Neuronal stem cell (in vitro differentiated cells): Measurements from ENCODE around the gene KCNT2.

Experiments used
- DNase-seq: peaks from one replicate; pipeline ENCODE4 v3.0.0-alpha.2; 2013; ENCODE audit warnings: low spot score
- H2AFZ ChIP-seq: one replicate; pipeline ENCODE4 v1.6.1; 2013; ENCODE audit warnings: mild to moderate bottlenecking, low read length, inconsistent platforms
- H2AK5ac ChIP-seq: 2 replicates; pipeline ENCODE4 v1.6.1; 2013; ENCODE audit warnings: low read depth, mild to moderate bottlenecking, inconsistent platforms, low read length, moderate library complexity, mixed read lengths
- H2BK120ac ChIP-seq: 2 replicates; pipeline ENCODE4 v1.6.1; 2013; ENCODE audit warnings: low read depth, mild to moderate bottlenecking, inconsistent platforms, low read length, moderate library complexity, mixed read lengths
- H2BK12ac ChIP-seq: one replicate; pipeline ENCODE4 v1.6.1; 2013; ENCODE audit warnings: low read length, inconsistent platforms
- H2BK15ac ChIP-seq: 2 replicates; pipeline ENCODE4 v1.6.1; 2013; ENCODE audit warnings: mild to moderate bottlenecking, low read length, inconsistent platforms, mixed read lengths
- H2BK5ac ChIP-seq: one replicate; pipeline ENCODE4 v1.6.1; 2013; ENCODE audit warnings: inconsistent platforms, mild to moderate bottlenecking, low read length, moderate library complexity
- H3K14ac ChIP-seq: one replicate; pipeline ENCODE4 v1.6.1; 2013; ENCODE audit warnings: low read length, inconsistent platforms
- H3K18ac ChIP-seq: 2 replicates; pipeline ENCODE4 v1.6.1; 2013; ENCODE audit warnings: low read length, inconsistent platforms
- H3K23ac ChIP-seq: 2 replicates; pipeline ENCODE4 v1.6.1; 2013; ENCODE audit warnings: low read depth, mild to moderate bottlenecking, mixed read lengths, low read length, inconsistent platforms; ENCODE audit not compliant: poor library complexity
- H3K27ac ChIP-seq: replicated peaks from 3 replicates; pipeline ENCODE4 v1.5.1; 2013; ENCODE audit warnings: low read length, inconsistent platforms
- H3K27me3 ChIP-seq, 3 experiments: 2 replicates each; pipeline ENCODE4 v1.6.1; 2013; ENCODE audit warnings: low read length in 3 of 3, mild to moderate bottlenecking in 2 of 3, inconsistent platforms in 1 of 3, low read depth in 1 of 3, mixed read lengths in 1 of 3, moderate library complexity in 1 of 3; ENCODE audit not compliant: control insufficient read depth in 3 of 3, insufficient read depth in 3 of 3
- H3K36me3 ChIP-seq, 2 donors: replicated peaks in 1 of 2; 2 replicates each; pipeline ENCODE4 v1.6.1; 2013; ENCODE audit warnings: low read length in 2 of 2; ENCODE audit not compliant: control insufficient read depth in 2 of 2, insufficient read depth in 2 of 2
- H3K4ac ChIP-seq: 2 replicates; pipeline ENCODE4 v1.6.1; 2013; ENCODE audit warnings: inconsistent platforms, mild to moderate bottlenecking, low read length, moderate library complexity
- H3K4me1 ChIP-seq, 2 donors: 1 replicate in 1 of 2; 2 replicates in 1 of 2; pipeline ENCODE4 v1.6.1; 2013; ENCODE audit warnings: low read length in 2 of 2, low read depth in 1 of 2; ENCODE audit not compliant: control insufficient read depth in 2 of 2, insufficient read depth in 1 of 2
- H3K4me2 ChIP-seq: one replicate; pipeline ENCODE4 v1.6.1; 2013; ENCODE audit warnings: mild to moderate bottlenecking, low read length, inconsistent platforms; ENCODE audit not compliant: insufficient read depth, poor library complexity, severe bottlenecking
- H3K4me3 ChIP-seq, 2 donors: 2 replicates each; pipeline ENCODE4 v1.5.1; 2013; ENCODE audit warnings: low read length in 2 of 2, mild to moderate bottlenecking in 2 of 2, inconsistent platforms in 1 of 2, moderate library complexity in 1 of 2
- H3K79me1 ChIP-seq: one replicate; pipeline ENCODE4 v1.6.1; 2013; ENCODE audit warnings: low read depth, mild to moderate bottlenecking, inconsistent platforms, low read length, moderate library complexity
- H3K9ac ChIP-seq: one replicate; pipeline ENCODE4 v1.6.1; 2013; ENCODE audit warnings: mild to moderate bottlenecking, low read depth, low read length, inconsistent platforms; ENCODE audit not compliant: poor library complexity
- H3K9me3 ChIP-seq, 2 donors: replicated peaks in 1 of 2; 2 replicates each; pipeline versions ENCODE3 to v1.6.1; 2013; ENCODE audit warnings: low read length in 2 of 2, mild to moderate bottlenecking in 2 of 2, inconsistent platforms in 1 of 2, low read depth in 1 of 2, mixed read lengths in 1 of 2, moderate library complexity in 1 of 2; ENCODE audit not compliant: control insufficient read depth in 2 of 2, insufficient read depth in 1 of 2
- H4K8ac ChIP-seq: one replicate; pipeline ENCODE4 v1.6.1; 2013; ENCODE audit warnings: low read depth, mild to moderate bottlenecking, inconsistent platforms, low read length, moderate library complexity
- H4K91ac ChIP-seq: one replicate; pipeline ENCODE4 v1.6.1; 2013; ENCODE audit warnings: low read length, low read depth, mild to moderate bottlenecking, inconsistent platforms; ENCODE audit not compliant: poor library complexity
- WGBS, 2 donors: extraction: QIAGEN DNeasy Blood & Tissue Kit; methylation state at CpG; one replicate each; pipeline ENCODE4 v1.1.7; 2013; ENCODE audit warnings: missing lambda C conversion rate in 2 of 2, mixed read lengths in 1 of 2; ENCODE audit not compliant: insufficient read length in 2 of 2, insufficient replicate concordance in 1 of 2; ENCODE audit errors: extremely low coverage in 2 of 2; 5-methylcytosine and 5-hydroxymethylcytosine counted together

Gene KCNT2

DNA sequence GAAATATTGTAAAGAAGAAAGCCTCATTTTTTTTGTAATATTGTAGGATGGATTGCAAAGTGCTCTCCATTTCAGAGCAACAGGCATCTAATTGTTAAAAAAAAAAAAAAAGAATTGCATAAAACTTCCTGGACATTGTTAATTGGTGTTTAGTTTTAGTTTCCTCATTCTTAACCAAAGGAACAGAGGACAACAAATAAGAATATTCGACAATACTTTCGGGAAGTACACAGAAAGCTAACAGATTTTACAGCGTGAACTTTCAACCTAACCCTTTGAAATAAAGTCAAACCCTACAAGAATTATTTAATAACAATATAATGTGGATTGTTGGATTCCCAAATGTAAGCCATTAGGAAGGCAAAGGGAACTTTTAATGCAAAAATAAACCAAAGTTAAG lies 284.4 kb downstream of the KCNT2 start:
- no peak overlapping the region for H2AFZ ChIP-seq
- no peak overlapping the region for H3K4me3 ChIP-seq
- H3K27me3 ChIP-seq = no peaks in the 10 kb centered on the region
- no peak overlapping the region for H2BK12ac ChIP-seq
- no peak overlapping the region for H4K8ac ChIP-seq
- H3K23ac ChIP-seq = no peak overlapping the region
- H3K79me1 ChIP-seq = no peaks in the 10 kb centered on the region
- H3K9me3 ChIP-seq = no peaks in the 10 kb centered on the region
- no peak overlapping the region for H3K9ac ChIP-seq
- no peak overlapping the region for H3K14ac ChIP-seq
- H3K4me1 ChIP-seq = no peaks in the 10 kb centered on the region
- H2BK5ac ChIP-seq = no peak overlapping the region
- no CpG with 5 or more reads among the region's 3 CpGs for WGBS, 2 donors
- H3K36me3 ChIP-seq = peaks cover 3 to 14% of the 10 kb centered on the region in 2 donors
- DNase-seq = no peak
- H2BK15ac ChIP-seq = no peak overlapping the region
- H3K27ac ChIP-seq = no peak overlapping the region
- H3K18ac ChIP-seq = no peak overlapping the region
- no peak overlapping the region for H3K4me2 ChIP-seq
- H2AK5ac ChIP-seq = no peak overlapping the region
- H2BK120ac ChIP-seq = no peak overlapping the region
- no peak overlapping the region for H3K4ac ChIP-seq
- H4K91ac ChIP-seq = no peak overlapping the region

DNA sequence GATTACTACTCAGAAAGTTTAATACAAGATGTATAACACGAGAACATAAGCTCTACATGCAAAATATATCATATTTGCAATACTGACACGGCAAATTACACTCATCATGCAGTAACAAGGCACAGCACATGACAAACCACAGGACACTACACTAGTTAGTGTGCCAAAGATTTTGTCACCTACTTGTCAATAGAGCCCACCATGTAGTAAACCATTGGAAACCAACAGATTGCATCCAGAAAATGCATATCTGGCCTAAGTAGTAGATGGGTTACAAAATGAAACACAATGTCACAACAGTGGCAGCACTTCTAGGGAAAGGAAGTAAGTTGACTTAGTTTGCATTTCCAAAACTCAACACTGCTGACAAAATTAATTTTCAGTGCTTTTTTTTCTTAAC lies 288.9 kb downstream of the KCNT2 start:
- H4K8ac ChIP-seq = no peak overlapping the region
- no peak overlapping the region for H3K9ac ChIP-seq
- WGBS, 2 donors = no CpG with 5 or more reads among the region's 2 CpGs
- peaks cover 0 to 19% of the 10 kb centered on the region in 2 donors for H3K36me3 ChIP-seq
- H2AK5ac ChIP-seq = no peak overlapping the region
- H4K91ac ChIP-seq = no peak overlapping the region
- no peak overlapping the region for H3K4ac ChIP-seq
- no peak overlapping the region for H2BK120ac ChIP-seq
- no peaks in the 10 kb centered on the region for H3K4me1 ChIP-seq
- no peak overlapping the region for H3K27ac ChIP-seq
- DNase-seq = no peak
- no peaks in the 10 kb centered on the region for H3K9me3 ChIP-seq
- no peak overlapping the region for H3K23ac ChIP-seq
- H3K14ac ChIP-seq = no peak overlapping the region
- no peaks in the 10 kb centered on the region for H3K79me1 ChIP-seq
- no peak overlapping the region for H3K18ac ChIP-seq
- H2AFZ ChIP-seq = no peak overlapping the region
- H2BK12ac ChIP-seq = no peak overlapping the region
- no peak overlapping the region for H2BK5ac ChIP-seq
- no peak overlapping the region for H2BK15ac ChIP-seq
- no peak overlapping the region for H3K4me3 ChIP-seq
- no peaks in the 10 kb centered on the region for H3K27me3 ChIP-seq
- no peak overlapping the region for H3K4me2 ChIP-seq

DNA sequence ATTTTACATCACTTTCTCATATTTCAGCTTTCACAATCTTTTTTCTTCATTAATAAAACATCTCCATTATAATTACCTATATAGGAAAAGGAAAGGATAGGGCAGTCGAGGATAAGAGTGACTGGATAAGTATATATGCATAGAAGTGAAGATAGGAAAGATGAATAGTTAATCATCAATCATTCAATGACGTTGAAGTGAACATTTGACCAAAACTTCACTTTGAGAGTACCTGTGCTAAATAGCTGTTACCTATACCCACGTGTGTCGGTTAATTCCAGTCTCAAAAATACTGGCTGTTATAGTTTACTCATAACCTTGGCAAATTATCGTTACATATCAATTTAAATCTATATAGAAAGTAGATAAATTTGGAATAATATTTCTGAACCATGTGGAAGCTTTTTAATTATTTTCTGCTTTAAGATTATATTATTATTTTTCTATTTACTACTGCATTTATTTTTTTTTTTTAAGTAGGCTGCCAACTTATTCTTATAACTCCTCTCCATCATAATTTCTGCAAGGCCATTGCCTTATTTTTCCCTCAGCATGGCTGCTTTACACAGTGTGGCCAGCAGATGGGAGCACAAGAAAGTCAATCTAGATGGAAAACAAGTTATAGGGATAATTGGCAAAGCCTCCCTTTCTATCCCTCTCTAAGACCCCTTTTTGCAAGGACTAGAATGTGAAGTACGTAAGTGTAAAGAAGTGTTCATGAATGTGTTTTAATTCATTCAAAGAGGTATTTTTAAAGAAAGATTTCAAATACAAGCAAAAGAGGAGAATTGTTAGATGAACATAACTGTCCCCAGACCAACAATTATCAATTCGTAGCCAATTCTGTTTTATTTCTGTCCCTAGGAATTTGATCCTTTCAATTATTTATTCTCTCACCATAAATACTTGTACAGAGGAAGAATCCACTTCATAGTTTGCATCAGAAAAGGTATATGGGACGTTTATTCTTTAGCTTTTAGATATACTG lies 290.4 kb downstream of the KCNT2 start:
- H3K36me3 ChIP-seq = peaks cover 0 to 24% of the 10 kb centered on the region in 2 donors
- H3K79me1 ChIP-seq = no peaks in the 10 kb centered on the region
- H2BK15ac ChIP-seq = no peak overlapping the region
- H3K27me3 ChIP-seq = no peaks in the 10 kb centered on the region
- H2BK12ac ChIP-seq = no peak overlapping the region
- no peak overlapping the region for H3K4me3 ChIP-seq
- H3K27ac ChIP-seq = no peak overlapping the region
- no peaks in the 10 kb centered on the region for H3K9me3 ChIP-seq
- no peak overlapping the region for H3K4ac ChIP-seq
- no peak overlapping the region for H4K8ac ChIP-seq
- no CpG with 5 or more reads among the region's 8 CpGs for WGBS, 2 donors
- no peak overlapping the region for H3K9ac ChIP-seq
- no peak overlapping the region for H2AFZ ChIP-seq
- peak; percentile 18 for DNase-seq
- H3K23ac ChIP-seq = no peak overlapping the region
- no peaks in the 10 kb centered on the region for H3K4me1 ChIP-seq
- no peak overlapping the region for H2AK5ac ChIP-seq
- H3K14ac ChIP-seq = no peak overlapping the region
- no peak overlapping the region for H3K4me2 ChIP-seq
- H2BK120ac ChIP-seq = no peak overlapping the region
- no peak overlapping the region for H4K91ac ChIP-seq
- H2BK5ac ChIP-seq = no peak overlapping the region
- H3K18ac ChIP-seq = no peak overlapping the region

DNA sequence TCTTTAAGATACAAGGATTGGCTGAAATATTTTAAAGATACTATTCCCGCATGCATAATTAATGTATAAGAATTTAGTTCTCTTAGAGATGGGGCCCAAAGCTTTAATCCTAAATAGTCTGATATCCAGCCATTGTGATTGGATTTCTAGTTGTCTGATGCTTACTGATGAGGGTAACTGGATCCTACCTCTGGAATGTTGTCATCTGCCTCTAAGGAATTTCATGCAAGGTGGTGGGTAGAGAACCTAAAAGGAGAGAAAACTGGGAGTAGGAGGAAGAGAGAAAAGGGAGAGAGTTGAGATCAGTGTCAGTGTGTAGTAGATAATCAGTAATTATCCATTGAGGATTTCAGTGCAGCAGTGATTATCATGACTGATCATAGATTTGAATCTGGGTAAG lies 295.5 kb downstream of the KCNT2 start:
- H3K18ac ChIP-seq = no peak overlapping the region
- no peaks in the 10 kb centered on the region for H3K27me3 ChIP-seq
- no peak overlapping the region for H2BK15ac ChIP-seq
- no peak overlapping the region for H3K4me2 ChIP-seq
- H2BK12ac ChIP-seq = no peak overlapping the region
- H3K4me1 ChIP-seq = no peaks in the 10 kb centered on the region
- H4K8ac ChIP-seq = no peak overlapping the region
- WGBS, 2 donors = no CpG with 5 or more reads among the region's 1 CpG
- no peak overlapping the region for H3K14ac ChIP-seq
- H2BK120ac ChIP-seq = no peak overlapping the region
- H2BK5ac ChIP-seq = no peak overlapping the region
- no peak overlapping the region for H3K4ac ChIP-seq
- H3K23ac ChIP-seq = no peak overlapping the region
- no peak overlapping the region for H3K27ac ChIP-seq
- H3K4me3 ChIP-seq = no peak overlapping the region
- H4K91ac ChIP-seq = no peak overlapping the region
- H2AK5ac ChIP-seq = no peak overlapping the region
- H3K9me3 ChIP-seq = peaks cover 2 to 6% of the 10 kb centered on the region in 2 donors
- no peak overlapping the region for H2AFZ ChIP-seq
- no peaks in the 10 kb centered on the region for H3K79me1 ChIP-seq
- H3K36me3 ChIP-seq = peaks cover 0 to 27% of the 10 kb centered on the region in 2 donors
- DNase-seq = no peak
- no peak overlapping the region for H3K9ac ChIP-seq
